Fibroblast of skin of left biceps (primary cell): ENCODE measurements around the gene WSCD2.

ENCODE experiments used
- DNase-seq, 2 experiments: peaks; one replicate each; pipeline ENCODE4 v3.0.0-alpha.2; 2013; ENCODE audit warnings: low read depth in 2 of 2

The WSCD2 gene

DNA sequence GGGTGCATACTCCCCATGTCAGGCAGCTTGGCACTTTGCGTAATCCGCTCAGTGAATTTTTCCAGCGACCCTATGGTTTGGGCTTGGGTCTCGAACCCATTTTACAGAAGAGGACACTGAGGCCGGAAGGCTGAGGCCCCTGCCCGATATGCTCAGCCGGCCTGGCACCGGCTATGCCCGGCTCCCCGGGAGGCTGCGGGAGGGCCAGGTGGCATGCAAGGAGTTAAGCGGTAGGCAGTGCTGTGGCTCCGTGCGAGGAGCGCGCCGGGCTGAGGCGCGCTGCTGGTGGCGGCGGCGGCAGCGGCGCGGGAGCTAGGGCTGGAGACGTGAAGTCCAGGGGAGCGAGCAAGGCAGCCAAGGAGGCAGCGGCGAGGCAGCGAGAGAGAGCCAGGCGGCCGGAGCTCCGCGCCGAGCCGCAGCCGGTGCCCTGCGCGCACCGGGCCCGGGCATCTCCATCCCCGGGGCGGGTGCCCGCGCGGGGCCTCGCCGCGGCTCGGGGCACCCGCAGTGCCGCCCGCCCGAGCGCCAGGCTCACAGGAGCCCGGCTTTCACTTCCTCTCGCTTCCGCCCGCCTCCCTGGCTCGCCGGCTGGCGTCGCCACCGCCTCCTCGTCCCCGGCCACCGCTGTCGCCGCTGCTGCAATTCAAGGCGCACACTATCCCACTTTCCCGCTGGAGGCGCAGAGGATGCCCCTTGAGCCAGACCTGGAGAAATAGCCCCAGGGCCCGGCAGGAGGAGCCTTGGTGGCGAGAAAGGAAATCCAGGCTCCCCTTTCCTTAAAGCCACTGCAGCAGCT, at the start of gene WSCD2:
TSS of gene WSCD2 (plus strand) at position 272 of the 796 bp plus-strand sequence. CDS start 66,545 bp downstream, outside the sequence.
- no peak for DNase-seq

DNA sequence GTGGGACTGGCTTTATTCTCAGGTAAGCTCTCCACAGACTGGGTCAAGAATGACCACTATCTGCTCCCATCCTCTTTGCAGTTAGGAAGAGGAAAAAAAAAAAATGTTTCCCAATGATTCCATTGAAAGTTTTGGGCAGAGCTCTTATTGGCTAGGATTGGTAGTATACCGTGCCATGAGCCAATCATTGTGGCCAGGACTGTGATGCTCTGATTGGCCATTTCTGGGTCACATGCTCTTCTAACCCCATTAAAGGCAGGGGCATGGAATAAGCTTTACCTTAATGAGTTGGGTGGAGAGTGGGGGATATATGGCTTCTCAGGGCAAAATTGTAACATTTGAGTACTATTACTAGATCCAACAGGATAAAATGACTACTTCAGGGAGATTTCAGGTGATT, 49.4 kb upstream of the WSCD2 start:
- no peak for DNase-seq

DNA sequence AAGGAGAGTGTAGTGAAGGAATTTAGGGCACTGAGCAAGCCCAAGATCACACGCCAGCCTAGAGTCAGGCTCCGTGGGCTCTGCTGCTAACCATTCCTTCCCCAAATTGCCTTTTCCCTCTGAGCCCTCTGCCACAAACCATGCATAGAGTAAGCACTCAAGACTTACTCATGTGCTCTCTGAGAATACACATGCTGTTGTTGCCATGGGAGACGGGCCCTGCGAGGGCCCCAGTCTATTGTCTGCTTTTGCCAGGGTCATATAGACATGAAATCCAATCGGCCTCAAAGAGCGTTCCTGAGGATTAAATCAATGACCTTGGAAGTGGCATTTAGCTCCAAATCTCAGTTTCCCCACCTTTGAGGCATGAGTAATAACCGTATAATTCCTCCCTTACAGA, 48.7 kb upstream of the WSCD2 start:
- DNase-seq, result no peak

DNA sequence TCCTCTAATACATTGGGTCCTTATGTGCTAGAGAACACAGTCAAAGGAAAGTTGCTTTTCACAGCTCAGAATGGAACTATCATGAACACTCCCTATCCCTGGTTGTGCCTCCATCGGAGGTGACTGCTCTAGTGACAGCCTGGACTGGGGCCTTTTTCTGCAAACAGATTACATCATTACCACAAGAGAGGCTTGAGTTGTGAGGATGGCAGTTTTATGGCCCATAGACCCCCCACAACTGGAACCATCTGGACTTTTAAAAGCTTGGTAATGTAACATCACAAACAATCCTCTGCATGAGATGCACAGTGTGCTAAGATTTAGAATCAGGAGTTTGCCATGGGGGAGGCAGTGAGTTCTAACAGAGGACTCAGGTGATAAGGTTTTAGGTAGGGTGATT, 46.6 kb upstream of the WSCD2 start:
- DNase-seq, result no peak

DNA sequence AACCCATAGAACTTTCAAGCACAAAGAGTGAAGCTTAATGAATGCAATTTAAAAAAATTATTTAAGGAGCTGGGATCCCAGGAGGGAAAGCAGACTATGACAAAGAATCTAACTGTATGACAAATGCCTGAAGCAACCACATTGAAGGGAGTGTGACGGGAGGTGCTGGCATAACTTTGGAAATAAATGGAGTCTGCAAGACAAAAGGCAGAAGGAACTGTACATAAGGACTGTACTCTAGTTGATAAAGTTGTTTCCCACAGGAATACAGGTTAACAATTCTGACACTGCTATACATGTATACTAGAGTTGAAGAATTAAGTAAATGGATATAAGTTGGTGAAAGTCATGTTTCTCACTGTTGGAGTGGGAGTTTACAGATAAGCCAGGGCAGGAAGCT, 41.2 kb upstream of the WSCD2 start:
- no peak for DNase-seq

DNA sequence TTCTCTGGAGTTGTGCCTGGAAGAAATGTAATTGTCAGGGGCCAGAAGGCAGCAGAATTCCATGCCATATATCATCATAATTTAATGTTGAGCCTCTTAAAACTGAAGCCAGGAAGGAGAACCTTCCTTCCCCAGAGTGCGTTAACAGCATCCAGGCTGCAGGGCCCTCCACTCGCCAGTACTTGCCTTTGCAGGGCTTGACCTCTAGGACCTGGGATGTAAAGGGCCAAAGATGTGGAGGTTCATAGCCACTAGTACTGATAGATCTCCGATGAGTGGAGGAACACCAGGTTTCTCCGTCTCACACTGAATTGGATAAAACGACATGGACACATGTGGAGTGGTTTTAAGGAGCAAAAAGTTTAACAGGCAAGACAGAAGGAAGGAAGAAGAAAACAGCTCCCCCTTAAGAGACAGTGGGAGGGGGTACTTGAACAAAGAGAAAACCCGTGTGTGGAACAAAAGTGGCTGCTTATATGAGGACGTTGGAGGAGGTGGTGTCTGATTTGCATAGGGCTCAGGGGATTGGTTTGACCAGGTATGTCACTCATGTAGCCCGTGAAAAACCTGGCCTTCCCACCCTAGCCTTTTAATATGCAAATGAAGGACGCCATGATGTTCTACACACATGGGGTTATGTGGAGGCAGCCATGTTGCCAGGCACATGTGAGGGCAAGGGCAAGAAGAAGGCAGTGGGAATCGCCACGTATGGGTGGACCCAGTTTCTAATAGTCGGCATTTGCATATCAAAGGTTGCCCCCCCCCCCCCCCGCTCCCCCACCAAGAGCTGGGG, 38.8 kb upstream of the WSCD2 start:
- no peak for DNase-seq

DNA sequence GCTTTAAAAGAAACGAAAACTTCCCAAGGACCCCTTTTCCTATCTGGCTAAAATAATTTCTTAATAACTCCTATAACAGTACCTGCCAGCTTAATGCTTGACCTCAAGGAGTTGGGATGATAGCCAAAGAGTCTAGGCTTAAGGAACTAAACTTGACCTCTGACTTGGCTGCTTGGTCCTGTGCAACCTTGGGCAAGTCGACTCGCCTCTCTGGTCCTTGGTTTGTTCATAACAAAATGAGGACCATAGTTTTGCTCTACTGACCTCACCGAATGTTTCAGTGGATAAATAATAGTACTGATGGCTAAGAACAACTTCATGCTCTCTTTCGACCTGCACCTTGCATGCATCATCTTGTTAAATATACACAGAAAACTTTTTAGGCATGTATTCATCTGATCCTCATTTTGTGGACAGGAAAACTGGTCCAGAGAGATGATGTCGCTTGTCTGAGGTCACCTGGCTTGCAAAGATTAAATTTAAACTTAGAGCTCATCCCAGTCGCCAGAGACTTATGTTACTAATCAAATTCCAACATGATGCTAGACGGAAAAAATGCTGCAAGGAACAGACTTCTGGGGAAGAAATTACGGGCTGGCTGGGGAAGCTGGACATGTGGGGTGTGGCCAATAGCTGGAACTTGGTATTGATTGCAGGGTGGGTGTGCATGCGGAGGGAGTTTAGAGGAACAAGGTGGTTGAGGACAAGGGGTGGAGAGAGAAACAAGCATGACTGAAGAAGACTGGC, 38.0 kb upstream of the WSCD2 start:
- no peak for DNase-seq

DNA sequence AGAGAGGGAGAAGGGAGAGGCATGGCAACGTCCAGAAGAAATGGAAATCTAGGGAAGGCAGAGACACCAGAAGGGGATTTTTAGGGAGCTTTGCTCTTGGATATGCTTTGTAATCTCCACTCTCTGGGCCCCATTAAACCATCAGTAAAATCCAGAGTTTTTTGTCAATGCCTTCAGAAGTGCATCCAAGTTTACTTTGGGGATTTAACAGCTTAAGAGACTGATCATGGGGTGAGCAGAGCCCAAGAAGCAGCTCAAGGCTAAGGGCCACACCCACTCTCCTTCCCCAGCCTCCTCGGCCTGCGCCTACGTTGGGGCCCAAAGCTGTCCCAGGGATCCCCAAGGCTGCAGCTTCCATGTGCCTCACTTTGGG, 37.4 kb upstream of the WSCD2 start:
- DNase-seq, result no peak

DNA sequence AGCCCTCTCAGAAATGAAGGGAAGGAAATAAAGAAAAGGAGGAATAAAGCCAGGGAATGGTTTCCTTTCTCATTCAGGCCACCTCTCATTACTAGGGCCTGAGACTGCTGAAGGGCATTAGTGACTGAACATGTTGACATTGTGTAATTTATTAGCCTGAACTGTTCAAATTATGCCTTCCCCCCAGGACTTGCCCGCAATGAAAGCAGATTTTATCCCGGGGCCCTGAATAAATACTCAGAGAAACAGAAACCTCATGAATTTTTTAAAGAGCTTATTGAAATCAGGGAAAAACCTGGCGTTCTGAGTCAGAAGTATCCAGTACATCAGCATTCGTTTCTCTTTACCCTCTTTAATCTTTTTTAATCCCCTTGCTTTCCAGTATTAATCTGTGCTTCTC, 35.9 kb upstream of the WSCD2 start:
- no peak for DNase-seq

DNA sequence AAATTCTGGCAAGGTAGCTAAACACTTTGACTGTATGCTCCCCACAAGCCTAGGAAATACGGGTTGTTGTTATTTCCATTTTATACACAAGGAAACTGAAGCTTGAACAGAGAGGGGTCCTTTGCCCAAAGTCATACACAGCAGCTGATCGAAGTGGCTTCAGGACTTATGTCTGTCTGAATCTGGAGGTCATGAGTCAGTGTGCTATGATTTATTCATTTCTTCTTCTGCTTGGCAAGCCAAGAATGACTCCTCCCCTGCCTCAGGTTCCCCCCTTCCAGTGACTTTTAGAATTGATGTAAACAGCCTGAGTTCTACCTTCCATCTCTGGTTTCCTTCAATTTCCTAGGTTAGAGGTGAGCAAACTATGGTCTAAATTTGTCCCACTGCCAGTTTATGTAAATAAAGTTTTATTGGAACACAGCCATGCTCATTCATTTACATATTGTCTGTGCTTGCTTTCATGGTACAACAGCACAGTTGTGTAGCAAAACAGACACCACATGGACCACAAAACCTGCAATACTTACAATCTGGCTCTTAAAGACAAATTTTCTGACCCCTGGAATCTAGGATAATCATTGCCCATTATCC, 34.9 kb upstream of the WSCD2 start:
- no peak for DNase-seq

DNA sequence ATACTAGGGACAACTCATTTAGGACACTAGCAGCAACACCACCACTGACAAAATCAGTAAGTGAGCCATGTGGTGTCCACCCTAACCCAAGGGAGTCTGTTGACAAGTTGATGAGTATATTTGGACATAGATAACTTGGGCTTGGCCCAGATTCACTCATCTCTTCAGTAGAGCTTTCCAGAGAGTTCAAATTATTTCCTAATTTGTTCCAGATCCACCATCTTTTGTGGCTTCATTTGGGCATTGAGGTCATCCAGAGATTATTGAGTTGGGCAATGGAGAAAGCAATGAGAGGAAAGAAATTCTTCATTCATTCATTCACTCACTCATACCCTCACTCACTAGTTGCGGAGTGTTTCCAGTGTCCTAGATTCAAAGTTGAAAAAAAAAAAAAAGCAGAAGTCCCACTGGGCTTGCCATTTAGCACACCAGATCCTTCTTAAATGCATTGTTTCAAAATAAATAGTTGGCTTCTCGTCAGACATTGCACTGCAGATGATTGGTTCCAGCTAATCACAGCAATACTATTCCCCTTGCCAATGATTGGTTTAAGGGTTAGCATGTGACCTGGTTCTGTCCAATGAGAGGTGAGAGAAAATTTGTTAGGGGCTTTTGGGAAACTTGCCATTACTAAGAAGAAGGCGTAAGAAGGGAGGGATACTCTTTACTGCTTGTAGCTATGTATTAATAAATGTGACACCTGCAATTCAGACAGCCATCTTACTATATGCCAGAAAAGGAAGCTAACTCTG, 31.8 kb upstream of the WSCD2 start:
- DNase-seq, result no peak

DNA sequence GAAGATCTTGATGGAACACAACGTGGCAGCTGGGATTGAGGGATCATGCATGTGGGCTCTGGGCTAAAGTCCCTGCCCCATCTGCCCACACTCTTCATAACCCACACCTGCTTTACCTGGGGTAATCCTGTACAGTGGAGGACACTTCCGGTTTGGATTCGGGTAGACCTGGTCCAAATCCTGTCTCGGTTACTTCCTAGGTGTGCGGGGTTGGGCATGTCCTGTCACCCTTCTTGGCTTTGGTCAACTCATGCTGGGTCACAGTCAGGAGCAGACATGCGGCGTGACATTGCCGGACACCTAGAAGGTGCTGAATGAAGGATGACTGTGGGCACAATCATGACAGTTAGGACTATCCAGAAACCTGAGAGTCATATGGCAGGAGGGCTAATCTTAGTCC, 30.7 kb upstream of the WSCD2 start:
- DNase-seq, result no peak

DNA sequence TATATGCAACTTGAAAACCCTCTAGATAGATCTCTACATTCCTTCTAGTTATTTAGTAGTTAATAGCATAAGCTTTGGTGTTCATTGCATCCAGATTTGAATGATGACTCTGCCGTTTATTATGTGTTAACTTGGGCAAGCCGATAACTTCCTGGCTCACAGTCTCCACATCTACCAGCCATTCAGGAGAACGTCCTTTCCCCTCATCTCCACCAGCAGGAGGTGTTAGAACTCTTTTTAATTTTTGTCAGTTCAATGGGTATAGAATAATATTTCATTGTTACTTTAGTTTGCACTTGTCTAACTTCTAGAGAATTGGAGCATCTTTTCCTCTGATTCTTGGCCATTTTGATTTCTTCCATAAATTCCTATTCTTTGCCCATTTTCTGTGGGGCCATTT, 30.0 kb upstream of the WSCD2 start:
- DNase-seq, result no peak

DNA sequence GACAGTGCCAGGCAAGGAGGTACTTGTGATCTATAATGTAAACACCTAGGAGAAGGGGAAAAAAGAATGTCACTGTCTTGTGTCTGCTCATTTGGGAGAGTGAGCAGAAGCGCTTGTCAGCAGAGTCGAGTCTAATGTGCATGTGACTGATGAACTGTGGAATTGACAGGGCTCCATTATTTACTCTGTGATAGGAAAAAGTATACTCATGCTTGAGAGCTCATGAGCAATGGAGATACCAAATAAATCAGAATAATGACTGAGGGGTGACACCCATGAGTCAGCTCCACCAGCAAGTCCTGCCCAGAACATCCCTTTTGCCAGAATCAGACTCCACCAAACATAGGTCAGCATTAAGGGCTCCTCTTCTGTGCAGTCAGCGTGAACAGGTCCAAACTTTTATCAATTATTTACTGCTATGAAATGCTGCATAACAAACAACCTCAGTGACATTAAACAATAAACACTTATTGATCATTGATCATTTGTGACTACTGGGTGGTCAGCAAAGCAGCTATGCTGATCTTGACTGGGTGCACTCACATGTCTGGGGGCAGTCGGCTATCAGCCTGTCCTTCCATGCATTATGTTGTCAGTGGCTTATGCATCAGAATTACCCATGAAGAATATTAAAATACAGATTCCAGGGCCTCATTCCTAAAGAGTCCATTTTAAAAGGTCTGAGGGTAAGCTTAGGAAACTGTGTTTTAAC, 29.2 kb upstream of the WSCD2 start:
- no peak for DNase-seq

DNA sequence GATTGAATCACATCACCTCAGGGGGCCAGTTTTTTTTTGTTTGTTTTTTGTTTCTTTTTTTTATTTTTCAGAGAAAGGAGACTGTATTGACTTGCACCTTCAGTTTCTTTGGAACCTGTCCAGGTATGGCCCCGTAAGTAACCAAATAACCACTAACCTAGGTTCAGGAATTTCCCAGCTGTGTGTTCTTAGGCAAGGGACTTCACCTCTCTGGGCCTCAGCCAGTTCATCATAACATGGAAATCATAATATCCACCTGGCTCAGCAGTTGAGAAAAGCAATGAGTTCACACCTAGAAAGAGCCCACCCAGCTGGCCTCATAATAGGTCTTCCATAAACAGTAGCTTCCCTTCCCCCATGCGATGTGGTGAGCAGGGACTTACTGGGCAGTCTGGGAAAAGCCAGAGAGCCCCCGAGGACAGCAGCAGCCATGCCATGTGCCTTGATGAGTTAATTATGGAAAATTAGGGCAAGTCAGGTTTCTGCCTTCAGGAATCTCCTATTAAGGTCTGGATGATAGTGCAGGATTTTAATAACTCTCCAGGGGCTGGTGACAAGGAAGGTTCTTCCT, 27.4 kb upstream of the WSCD2 start:
- no peak for DNase-seq

DNA sequence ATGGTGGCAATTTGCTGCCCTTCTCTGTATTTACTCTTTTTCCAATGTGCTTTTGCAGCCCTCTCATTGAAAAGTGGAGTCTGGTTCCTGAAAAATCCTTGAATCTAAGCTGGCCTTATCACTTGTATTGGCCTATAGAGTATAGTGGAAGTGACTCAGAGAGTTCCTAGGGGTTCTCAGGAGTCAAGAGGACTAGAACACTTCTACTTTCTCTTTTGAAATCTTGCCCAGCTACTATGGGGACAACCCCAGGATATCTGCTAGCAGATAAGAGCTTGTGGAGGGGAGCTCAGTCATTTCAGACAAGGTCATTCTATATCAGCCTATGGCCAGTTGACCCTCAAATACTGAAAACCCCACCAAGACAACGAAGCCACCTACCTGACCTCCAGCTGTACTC, 26.7 kb upstream of the WSCD2 start:
- DNase-seq, result no peak

DNA sequence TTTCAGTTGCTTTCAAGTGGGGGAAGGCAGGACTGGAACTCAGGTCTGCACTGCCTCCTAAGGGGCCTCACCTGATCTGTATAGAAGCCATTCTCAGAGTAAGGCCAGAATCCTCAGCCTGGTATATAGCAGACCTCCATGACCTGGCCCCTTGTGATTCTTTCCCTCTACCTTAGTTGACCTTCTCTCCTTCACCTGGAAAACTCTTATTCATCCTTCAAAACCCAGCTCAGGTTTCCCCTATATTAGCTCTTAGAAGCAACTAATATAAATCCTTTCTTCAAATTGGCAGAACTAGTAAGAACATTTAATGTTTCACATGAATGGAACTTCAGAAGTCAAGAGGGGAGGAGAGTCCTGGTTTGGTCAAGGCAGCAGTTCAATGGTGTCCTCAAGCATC, 26.0 kb upstream of the WSCD2 start:
- no peak for DNase-seq

DNA sequence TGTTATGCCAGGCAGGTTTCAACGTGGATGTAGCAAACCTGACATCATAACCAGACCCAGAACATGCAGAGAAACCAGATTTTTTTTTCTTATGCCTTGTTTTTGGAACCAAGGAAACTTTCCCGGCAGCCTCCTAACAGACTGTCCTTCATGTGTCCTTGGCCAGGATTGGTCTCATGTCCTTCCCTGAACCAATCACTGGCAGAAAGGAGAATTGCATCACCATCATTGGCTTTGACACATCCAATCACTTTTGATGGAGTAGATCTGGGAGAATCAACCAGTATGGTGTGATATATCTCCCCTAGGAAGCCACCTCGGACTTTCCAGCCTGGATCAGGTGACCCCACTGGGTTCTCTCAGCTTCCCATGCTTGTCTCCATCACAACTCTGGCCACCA, 25.6 kb upstream of the WSCD2 start:
- no peak for DNase-seq

DNA sequence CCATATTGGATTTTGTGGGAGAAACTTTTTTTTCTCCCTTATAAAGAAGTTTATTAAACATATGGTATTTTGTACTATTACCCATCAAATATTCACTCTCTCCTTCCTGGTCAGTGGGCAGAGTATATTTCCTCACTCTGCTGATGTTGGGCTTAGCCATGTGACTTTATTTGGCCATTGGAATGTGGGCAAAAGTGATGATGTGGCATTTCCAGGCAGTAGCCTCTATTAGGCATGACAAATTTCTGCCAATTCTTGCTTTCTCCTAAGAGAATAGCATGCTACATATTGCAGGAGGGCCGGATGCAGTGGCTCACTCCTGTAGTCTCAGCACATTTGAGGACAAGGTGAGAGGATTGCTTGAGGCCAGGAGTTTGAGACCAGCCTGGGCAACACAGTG, 24.4 kb upstream of the WSCD2 start:
- DNase-seq, result no peak

DNA sequence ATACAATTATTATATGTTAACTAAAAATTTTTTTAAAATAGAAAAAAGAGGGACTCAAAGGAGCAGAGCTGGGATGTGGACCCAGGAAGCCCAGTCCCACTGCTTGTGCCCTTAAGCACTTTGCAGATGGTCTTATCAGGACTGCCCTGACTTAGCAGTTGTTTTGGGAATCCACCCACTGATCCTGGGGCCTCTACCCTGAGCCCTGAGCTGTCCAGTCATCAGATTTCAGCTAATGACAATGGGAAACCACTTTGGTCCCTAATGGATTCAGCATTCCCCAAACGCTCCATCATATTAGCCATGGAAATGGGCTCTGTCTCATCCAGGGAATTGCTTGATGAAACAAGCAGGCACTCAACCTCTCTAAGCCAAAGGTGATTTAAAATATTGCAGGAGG, 22.5 kb upstream of the WSCD2 start:
- DNase-seq, result no peak

DNA sequence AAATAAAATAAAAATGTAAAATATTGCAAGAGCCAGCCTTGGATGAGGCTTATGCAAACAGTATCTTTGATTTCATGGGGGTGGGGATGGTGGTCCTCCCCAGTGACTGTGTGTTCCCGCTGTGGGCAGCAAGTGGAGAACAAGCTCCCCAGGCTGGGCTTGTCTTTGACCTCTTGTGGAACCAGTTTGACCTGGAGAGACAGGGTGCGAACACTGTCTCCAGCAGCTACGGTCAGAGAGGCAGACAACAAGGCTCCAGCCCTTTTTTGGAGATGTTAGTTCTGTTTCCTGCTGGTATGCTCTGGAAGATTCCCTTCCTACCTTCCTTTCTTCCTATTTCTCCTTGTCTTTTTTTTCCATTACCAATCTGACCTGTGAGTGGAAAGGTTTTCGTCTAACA, 21.8 kb upstream of the WSCD2 start:
- no peak for DNase-seq
